ENCODE results near the gene SNX5. TPM values are rescaled to one million over a fixed set of nuclear protein-coding genes. Genes with fewer than 3 reads are reported as not detected.

Gene SNX5
- total and polyA plus RNA-seq, 10 of the 15 experiments (the other 5 are each of a cell fraction or from before 2014, with no cell fraction given) = 92.9 to 316 (median 245) TPM

GRCh38 chr20:18018100-18018499, 49.5 kb upstream of the SNX5 start:
- no peaks in the 10 kb centered on the region for H3K36me3 ChIP-seq (ENCODE audit: control insufficient read depth in 2 of 2, insufficient read depth in 2 of 2, low read length in 1 of 2)
- intact Hi-C loops (cut with micrococcal nuclease; ENCODE audit: unreplicated experiment) (no loop called here), in situ Hi-C loops (cut with MboI) (no loop called here)
- RAD21 ChIA-PET (ENCODE audit: unreplicated experiment) = interaction anchor here (1.1 to 1.5 kb wide), 3 partner anchors 14 to 21 kb away, joined by 3 to 5 read pairs (median 4); no protein-coding TSS in a partner anchor
- H3K4me2 ChIP-seq (ENCODE audit: control insufficient read depth, insufficient read depth) = no peak overlapping the region
- H3K4me3 ChIP-seq = no peak overlapping the region
- CTCF ChIA-PET = interaction anchor here (0.7 to 5.4 kb wide), 6 partner anchors 17 to 513 kb away, joined by 3 to 45 read pairs (median 4); partner anchors contain the start of gene RRBP1
- 72% methylated on average over 10 of the region's 10 CpGs for WGBS (ENCODE audit: insufficient coverage, insufficient replicate concordance, low lambda C conversion rate, missing lambda C conversion rate)
- no peak overlapping the region for H3K27ac ChIP-seq (ENCODE audit: control insufficient read depth, insufficient read depth)
- no TSS peak for BruUV-seq (replicated peaks)
- ATAC-seq = no peak
- no peak for DNase-seq (ENCODE audit: low read depth, low spot score)
- no peaks in the 10 kb centered on the region for H3K4me1 ChIP-seq (ENCODE audit: control insufficient read depth, insufficient read depth, low read length)
- TF ChIP-seq POLR2AphosphoS5 (IDR thresholded peaks at IDR 0.05; ENCODE audit: low read length) (no peak), CUX1 (IDR thresholded peaks at IDR 0.05; ENCODE audit: insufficient replicate concordance, low read depth, low read length) (no peak), MYC (IDR thresholded peaks at IDR 0.05; ENCODE audit: insufficient read depth, insufficient read length, insufficient replicate concordance, low read length, severe bottlenecking) (no peak), E2F4 (IDR thresholded peaks at IDR 0.05; ENCODE audit: low read depth, low read length) (no peak), POU2F2 (IDR thresholded peaks at IDR 0.05; ENCODE audit: borderline replicate concordance, low read depth, low read length) (no peak)
- no peaks in the 10 kb centered on the region for H3K27me3 ChIP-seq (replicated peaks in 1 of 2; ENCODE audit: control insufficient read depth in 2 of 2, insufficient read depth in 2 of 2, low read length in 1 of 2)
- no peaks in the 10 kb centered on the region for H3K79me2 ChIP-seq (ENCODE audit: control insufficient read depth, insufficient read depth, low read length)
- no peak for FAIRE-seq
- H2AFZ ChIP-seq (ENCODE audit: control insufficient read depth, low read depth, low read length) = no peak overlapping the region
- POLR2A ChIA-PET = no interaction called here
- H3K9ac ChIP-seq (ENCODE audit: control insufficient read depth, insufficient read depth, low read length) = no peak overlapping the region
- no peaks in the 10 kb centered on the region for H4K20me1 ChIP-seq (ENCODE audit: control insufficient read depth, insufficient read depth)
- no peaks in the 10 kb centered on the region for H3K9me3 ChIP-seq (replicated peaks; ENCODE audit: control insufficient read depth, insufficient read depth, low read length)
- SMC1A ChIA-PET (ENCODE audit: uncharacterized antibody, unreplicated experiment) = interaction anchor here (0.6 to 4.3 kb wide), 5 partner anchors 14 to 512 kb away, joined by 3 to 29 read pairs (median 7); no protein-coding TSS in a partner anchor
